Skeletal muscle tissue (tissue), 4 donors: ENCODE results near the gene DCTD. TPM values are rescaled to one million over a fixed set of nuclear protein-coding genes. Genes with fewer than 3 reads are reported as not detected.
"Not testable (repeated sequence)": the region's sequence is repeated elsewhere in the genome, so short reads cannot be mapped to it uniquely, and the experiment has no call there.

Experiments used
- H3K27ac ChIP-seq: one replicate; pipeline ENCODE4 v1.7.0; 2013; ENCODE audit warnings: mild to moderate bottlenecking, low read depth, low read length, inconsistent platforms
- H3K27me3 ChIP-seq, 3 donors: one replicate each; pipeline ENCODE4 v1.7.0; 2013; ENCODE audit warnings: low read length in 3 of 3; ENCODE audit not compliant: control insufficient read depth in 3 of 3, insufficient read depth in 3 of 3
- H3K36me3 ChIP-seq, 3 donors: one replicate each; pipeline ENCODE4 v1.7.0; 2013; ENCODE audit warnings: low read length in 3 of 3; ENCODE audit not compliant: control insufficient read depth in 3 of 3, insufficient read depth in 3 of 3
- H3K4me1 ChIP-seq, 3 donors: one replicate each; pipeline ENCODE4 v1.7.0; 2013; ENCODE audit warnings: low read length in 3 of 3, mild to moderate bottlenecking in 3 of 3; ENCODE audit not compliant: control insufficient read depth in 3 of 3, insufficient read depth in 3 of 3
- H3K4me3 ChIP-seq, 3 donors: one replicate each; pipeline ENCODE4 v1.7.0; 2013; ENCODE audit warnings: low read length in 3 of 3
- H3K9ac ChIP-seq, 3 donors: one replicate each; pipeline ENCODE4 v1.7.0; 2013; ENCODE audit warnings: low read length in 3 of 3, mild to moderate bottlenecking in 3 of 3, moderate library complexity in 2 of 3, low read depth in 1 of 3
- H3K9me3 ChIP-seq, 3 donors: one replicate each; pipeline ENCODE4 v1.7.0; 2013; ENCODE audit warnings: low read length in 3 of 3; ENCODE audit not compliant: control insufficient read depth in 3 of 3
- total RNA-seq: library from RNA; depleted of rRNA; stranded (reverse); fragments of >200 nt; gene quantifications from one replicate; pipeline ENCODE4 v1.2.3, GENCODE V29; 2014
- donor health status: Osteomylitis.

DCTD gene
- total RNA-seq, 1 donor from 2014 or later = 48.5 TPM

DNA sequence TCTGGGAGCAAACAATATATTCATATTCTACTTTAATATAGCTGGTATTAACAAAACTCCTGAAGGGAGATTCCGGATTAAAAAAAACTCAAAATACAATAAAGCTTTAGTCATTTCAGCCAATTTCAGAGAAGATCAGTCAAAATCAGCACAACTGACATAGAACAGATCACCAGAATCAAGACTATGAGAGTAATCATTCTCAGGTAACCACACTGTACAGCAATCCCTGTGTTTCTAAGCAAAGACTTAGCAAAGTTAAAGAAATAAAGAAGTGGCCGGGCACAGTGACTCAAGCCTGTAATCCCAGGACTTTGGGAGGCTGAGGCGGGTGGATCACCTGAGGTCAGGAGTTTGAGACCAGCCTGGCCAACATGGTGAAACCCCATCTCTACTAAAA, 9.1 kb downstream of the DCTD start:
- Histone ChIP-seq H3K4me1 (no peaks in the 10 kb centered on the region), H3K36me3 (peaks cover 20 to 44% (median 42%) of the 10 kb centered on the region in 3 donors), H3K9ac (no peak overlapping the region), H3K4me3 (no peak overlapping the region), H3K27me3 (no peaks in the 10 kb centered on the region), H3K27ac (no peak overlapping the region), H3K9me3 (no peaks in the 10 kb centered on the region)

- Histone ChIP-seq H3K4me1 (no peaks in the 10 kb centered on the region), H3K4me3 (no peak overlapping the region), H3K36me3 (peaks cover 26 to 41% (median 40%) of the 10 kb centered on the region in 3 donors), H3K27ac (no peak overlapping the region), H3K27me3 (no peaks in the 10 kb centered on the region), H3K9me3 (no peaks in the 10 kb centered on the region), H3K9ac (no peak overlapping the region)
These were observed 9.8 kb downstream of the DCTD start for GRCh38 chr4:182907396-182907795.

- Histone ChIP-seq H3K4me3 (no peak overlapping the region), H3K4me1 (no peaks in the 10 kb centered on the region), H3K9me3 (no peaks in the 10 kb centered on the region), H3K9ac (no peak overlapping the region), H3K27ac (no peak overlapping the region), H3K36me3 (peaks cover 26 to 40% (median 40%) of the 10 kb centered on the region in 3 donors), H3K27me3 (no peaks in the 10 kb centered on the region)
These were observed 10.4 kb downstream of the DCTD start for GRCh38 chr4:182906786-182907185.

GRCh38 chr4:182905038-182905437, 12.1 kb downstream of the DCTD start:
- Histone ChIP-seq H3K9ac (no peak overlapping the region), H3K36me3 (peaks cover 18 to 35% (median 30%) of the 10 kb centered on the region in 3 donors), H3K4me3 (no peak overlapping the region), H3K9me3 (no peaks in the 10 kb centered on the region), H3K27ac (no peak overlapping the region), H3K4me1 (no peaks in the 10 kb centered on the region), H3K27me3 (no peaks in the 10 kb centered on the region)

DNA sequence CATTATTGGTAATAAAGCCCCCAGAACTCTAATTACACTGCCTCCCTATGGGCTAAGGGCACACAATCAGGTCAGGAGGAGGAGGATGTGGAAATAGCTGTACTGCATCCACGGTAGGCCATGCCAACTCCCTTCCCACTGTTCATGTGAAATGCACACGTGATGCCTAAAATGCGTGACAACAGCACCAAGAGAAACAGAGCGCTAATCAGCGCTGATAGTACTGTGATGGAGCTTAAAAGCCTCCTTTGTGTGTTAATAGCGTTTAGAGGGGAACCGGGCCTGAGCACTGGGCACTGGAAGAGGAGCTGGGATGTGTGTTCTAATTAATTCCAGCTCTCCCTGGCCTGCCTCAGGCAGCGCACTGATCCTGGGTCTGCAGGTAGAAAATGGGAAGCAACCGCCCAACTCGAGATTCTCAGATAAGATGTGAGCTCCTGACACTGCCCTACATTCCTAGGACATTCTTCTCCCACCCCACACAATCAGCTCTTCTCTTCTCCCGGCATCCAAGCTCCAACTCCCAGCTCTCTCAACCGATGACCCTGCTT, 12.9 kb downstream of the DCTD start:
- no peaks in the 10 kb centered on the region for H3K27me3 ChIP-seq
- H3K27ac ChIP-seq = no peak overlapping the region
- H3K9ac ChIP-seq = no peak overlapping the region
- no peaks in the 10 kb centered on the region for H3K9me3 ChIP-seq
- H3K4me3 ChIP-seq = no peak overlapping the region
- peaks cover 16 to 30% (median 27%) of the 10 kb centered on the region in 3 donors for H3K36me3 ChIP-seq
- H3K4me1 ChIP-seq = no peaks in the 10 kb centered on the region

DNA sequence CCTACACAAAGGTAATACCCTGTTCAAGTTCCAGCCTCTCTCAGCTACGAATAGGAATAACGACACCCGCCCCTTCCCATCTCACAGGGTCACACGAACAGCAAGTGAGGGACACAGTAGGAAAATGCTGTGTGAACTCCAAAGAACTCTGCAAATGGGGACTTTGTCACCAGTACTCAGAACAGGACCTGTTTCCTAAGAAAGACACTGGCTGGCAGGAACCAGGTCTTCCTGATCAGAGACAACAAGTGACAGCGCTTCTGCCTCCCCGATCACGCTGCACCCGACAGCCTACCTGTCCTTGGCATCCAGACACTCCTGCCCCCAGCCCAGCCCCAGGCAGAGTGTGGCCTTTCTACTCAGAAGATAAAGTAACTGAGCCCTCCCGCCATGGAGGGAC, 14.2 kb downstream of the DCTD start:
- Histone ChIP-seq H3K27ac (no peak overlapping the region), H3K4me3 (no peak overlapping the region), H3K27me3 (no peaks in the 10 kb centered on the region), H3K9ac (no peak overlapping the region), H3K4me1 (no peaks in the 10 kb centered on the region), H3K9me3 (no peaks in the 10 kb centered on the region), H3K36me3 (peaks cover 17 to 34% (median 27%) of the 10 kb centered on the region in 3 donors)

GRCh38 chr4:182901337-182901736, 15.8 kb downstream of the DCTD start:
- Histone ChIP-seq H3K27ac (no peak overlapping the region), H3K9me3 (no peaks in the 10 kb centered on the region), H3K4me1 (no peaks in the 10 kb centered on the region), H3K27me3 (no peaks in the 10 kb centered on the region), H3K9ac (no peak overlapping the region), H3K36me3 (peaks cover 21 to 31% (median 22%) of the 10 kb centered on the region in 3 donors), H3K4me3 (no peak overlapping the region)

DNA sequence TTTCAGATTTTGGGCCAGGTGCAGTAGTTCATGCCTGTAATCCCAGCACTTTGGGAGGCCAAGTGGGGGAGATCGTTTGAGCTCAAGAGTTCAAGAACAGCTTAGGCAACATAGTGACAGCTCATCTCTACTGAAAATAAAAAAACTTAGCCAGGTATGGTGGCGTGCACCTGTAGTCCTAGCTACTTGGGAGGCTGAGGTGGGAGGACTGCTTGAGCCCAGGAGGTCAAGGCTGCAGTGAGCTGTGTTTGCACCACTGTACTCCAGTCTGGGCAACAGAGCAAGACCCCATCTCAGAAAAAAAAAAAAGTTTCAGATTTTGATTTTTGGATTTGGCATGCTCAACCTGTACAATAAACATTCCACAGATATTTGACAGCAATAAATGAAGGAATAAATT, 17.2 kb downstream of the DCTD start:
- not testable (repeated sequence) for H3K9me3 ChIP-seq, H3K9ac ChIP-seq, H3K27me3 ChIP-seq, H3K27ac ChIP-seq, H3K4me3 ChIP-seq, H3K4me1 ChIP-seq
- peaks cover 20 to 35% (median 25%) of the 10 kb centered on the region in 3 donors for H3K36me3 ChIP-seq

DNA sequence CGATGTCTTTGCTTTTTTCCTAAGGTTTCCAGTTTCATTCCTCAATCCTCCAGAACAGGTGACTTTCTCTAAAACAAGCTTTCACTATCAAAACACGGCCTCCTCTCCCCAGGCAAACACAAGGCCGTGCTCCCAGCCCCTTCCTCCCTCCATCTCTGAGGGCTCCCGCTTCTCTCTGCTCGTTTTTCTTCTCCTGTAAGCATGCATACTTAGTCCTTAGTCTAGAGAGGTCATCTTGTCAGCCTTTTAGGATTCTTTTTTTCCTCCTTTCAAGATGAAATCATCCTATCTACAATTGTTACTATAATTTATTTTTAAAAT, 18.7 kb downstream of the DCTD start:
- Histone ChIP-seq H3K36me3 (peaks cover 23 to 41% (median 31%) of the 10 kb centered on the region in 3 donors), H3K27ac (no peak overlapping the region), H3K9ac (no peak overlapping the region), H3K4me3 (no peak overlapping the region), H3K4me1 (no peaks in the 10 kb centered on the region), H3K9me3 (no peaks in the 10 kb centered on the region), H3K27me3 (no peaks in the 10 kb centered on the region)

- no peaks in the 10 kb centered on the region for H3K4me1 ChIP-seq
- H3K9ac ChIP-seq = no peak overlapping the region
- no peak overlapping the region for H3K27ac ChIP-seq
- no peaks in the 10 kb centered on the region for H3K9me3 ChIP-seq
- no peaks in the 10 kb centered on the region for H3K27me3 ChIP-seq
- H3K4me3 ChIP-seq = no peak overlapping the region
- H3K36me3 ChIP-seq = peaks cover 22 to 41% (median 34%) of the 10 kb centered on the region in 3 donors
These were observed 19.3 kb downstream of the DCTD start for GRCh38 chr4:182897601-182898478.
